Measurements from ENCODE around the gene ACY1.

The ACY1 gene

DNA sequence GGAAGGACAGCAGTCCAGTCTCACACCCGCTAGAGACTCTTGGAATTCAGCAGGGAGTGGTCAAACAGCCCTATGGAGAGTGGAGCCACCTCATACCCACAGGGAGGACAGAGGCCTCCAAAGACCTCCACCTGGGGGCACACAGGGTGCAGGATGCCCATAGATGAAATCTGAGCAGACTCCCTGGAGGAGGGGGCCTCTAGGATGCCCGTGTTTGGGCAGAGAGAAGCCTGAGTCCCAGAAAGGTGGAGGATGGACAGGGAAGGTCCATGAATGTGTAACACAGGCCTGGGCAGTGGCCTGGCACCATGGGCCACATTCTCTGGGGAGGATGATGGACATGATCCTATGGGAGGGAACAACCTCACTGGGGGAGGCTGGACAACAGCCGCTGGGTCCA, 51.3 kb downstream of the ACY1 start:
- H3K4me3 ChIP-seq (ENCODE audit: low read length), result no peak overlapping the region
- no peak for DNase-seq (ENCODE audit: low read depth, low spot score)

- no peak for DNase-seq (ENCODE audit: low read depth, low spot score)
Observed at GRCh38 chr3:52036222-52036694, 52.9 kb downstream of the ACY1 start.

GRCh38 chr3:52036829-52037228, 53.5 kb downstream of the ACY1 start:
- DNase-seq (ENCODE audit: low read depth, low spot score), result no peak

More at GRCh38 chr3:52036222-52036694, 52.9 kb downstream of the ACY1 start:
- H3K4me3 ChIP-seq (ENCODE audit: low read length), result no peak overlapping the region

DNA sequence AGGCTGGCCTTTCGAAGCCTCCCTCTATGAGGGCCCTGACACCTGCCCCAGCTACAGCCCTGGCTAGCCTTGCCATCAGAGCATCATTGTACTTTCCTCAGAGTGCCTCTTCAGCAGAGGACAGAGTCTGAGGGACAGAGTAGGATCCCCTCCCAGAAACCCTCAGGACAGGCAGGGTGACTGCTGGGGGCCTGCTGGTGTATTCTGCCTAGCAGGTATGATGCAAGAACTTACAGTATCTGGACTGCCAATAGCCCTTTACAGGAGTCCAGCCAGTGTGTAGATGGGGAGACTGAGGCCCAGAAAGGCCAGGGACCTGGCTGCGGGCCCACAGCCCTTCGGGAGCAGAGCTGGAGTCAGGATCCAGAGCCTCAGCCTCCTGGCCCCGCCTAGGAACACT, 54.0 kb downstream of the ACY1 start:
- no peak overlapping the region for H3K4me3 ChIP-seq (ENCODE audit: low read length)
- no peak for DNase-seq (ENCODE audit: low read depth, low spot score)

More at GRCh38 chr3:52036829-52037228, 53.5 kb downstream of the ACY1 start:
- H3K4me3 ChIP-seq (ENCODE audit: low read length), result no peak overlapping the region

DNA sequence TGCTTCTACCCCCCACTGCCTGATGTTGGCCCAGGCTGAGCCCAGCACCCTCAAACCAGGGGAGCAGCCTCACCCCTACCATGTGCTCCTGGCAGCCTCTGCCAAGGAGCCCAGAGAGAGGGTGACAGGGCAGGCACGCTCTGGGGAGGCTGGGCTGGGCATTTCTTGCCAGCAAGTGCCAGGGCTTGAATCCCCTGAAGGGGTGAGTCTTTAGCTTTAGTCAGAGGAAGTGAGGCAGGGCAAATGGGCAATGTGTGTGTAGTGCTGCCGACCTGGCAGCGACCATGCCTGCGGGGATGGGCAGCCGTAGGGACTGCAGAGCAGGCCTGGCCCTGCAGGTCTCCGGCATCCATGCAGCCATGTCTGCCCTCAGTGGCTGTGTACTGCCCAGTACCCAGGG, 54.9 kb downstream of the ACY1 start:
- DNase-seq (ENCODE audit: low read depth, low spot score), result no peak
- H3K4me3 ChIP-seq (ENCODE audit: low read length), result no peak overlapping the region
